Upper lobe of left lung (tissue), 6 donors: ENCODE measurements around the gene HAPLN2. TPM values are rescaled to one million over a fixed set of nuclear protein-coding genes. Genes with fewer than 3 reads are reported as not detected.

ENCODE experiments used
- ATAC-seq, 2 donors: fragments of 200-7000 bp; cut with Tn5 transposase; one replicate each; pipeline ENCODE4 v1.9.1; 2022; ENCODE audit warnings: mild to moderate bottlenecking in 2 of 2, moderate library complexity in 2 of 2; ENCODE audit not compliant: low FRiP score in 2 of 2
- DNase-seq, 2 donors: peaks; one replicate each; pipeline ENCODE4 v3.0.0-alpha.2; 2019 to 2020
- H3K27ac ChIP-seq, 4 donors: fragments of 200-600 bp; sonication (generic); one replicate each; pipeline ENCODE4 v1.5.1; 2016 to 2019
- H3K27me3 ChIP-seq, 4 donors: fragments of 200-600 bp; sonication (generic); one replicate each; pipeline ENCODE4 v1.5.1; 2017 to 2019
- H3K36me3 ChIP-seq, 4 donors: fragments of 200-600 bp; sonication (generic); one replicate each; pipeline ENCODE4 v1.5.1; 2016 to 2019
- H3K4me1 ChIP-seq, 4 donors: fragments of 200-600 bp; sonication (generic); one replicate each; pipeline ENCODE4 v1.5.1; 2018 to 2019
- H3K4me3 ChIP-seq, 4 donors: fragments of 200-600 bp; sonication (generic); one replicate each; pipeline ENCODE4 v1.5.1; 2017 to 2019; ENCODE audit warnings: mild to moderate bottlenecking in 2 of 4, moderate library complexity in 1 of 4
- H3K9me3 ChIP-seq, 4 donors: fragments of 200-600 bp; sonication (generic); one replicate each; pipeline ENCODE4 v1.5.1; 2018 to 2019
- CTCF ChIP-seq, 6 experiments: fragments of 450-650 bp in 4 of 6; fragments of 200-600 bp in 2 of 6; sonication (generic) in 2 of 6; IDR thresholded peaks; one replicate each; pipeline ENCODE4 v1.5.1; 2016 to 2019; ENCODE audit warnings: antibody characterized with exemption in 6 of 6
- EP300 ChIP-seq, 4 donors: sonication (generic); formaldehyde crosslinking; IDR thresholded peaks; one replicate each; pipeline ENCODE4 v1.5.1; 2017; ENCODE audit warnings: antibody characterized with exemption in 4 of 4, control low read depth in 2 of 4
- POLR2A ChIP-seq, 4 donors: fragments of 450-650 bp; IDR thresholded peaks; one replicate each; pipeline ENCODE4 v1.5.1; 2016 to 2017; ENCODE audit warnings: antibody characterized with exemption in 4 of 4, mild to moderate bottlenecking in 2 of 4
- POLR2AphosphoS5 ChIP-seq, 2 donors: sonication (generic); formaldehyde crosslinking; IDR thresholded peaks; one replicate each; pipeline ENCODE4 v1.5.1; 2017; ENCODE audit warnings: antibody characterized with exemption in 2 of 2
- WGBS, 2 donors: methylation state at CpG; one replicate each; pipeline ENCODE4 v1.1.5; 2017 to 2018; 5-methylcytosine and 5-hydroxymethylcytosine counted together
- total RNA-seq, 6 donors: library from RNA; depleted of rRNA in 4 of 6; stranded (reverse); fragments of >200 nt in 4 of 6; gene quantifications; one replicate each; pipeline versions ENCODE4 v1.1.0 to v1.2.1, GENCODE V29; 2016 to 2021
- donor health status: DM: no; HTN: no; CAD: no; lungs with moderate emphysema.
- donor health status: DM: no; HTN: yes; CAD: no; lungs with severe emphysema.

The HAPLN2 gene
- total RNA-seq, 6 donors from 2014 or later = 0.14 to 5.0 (median 0.37) TPM; not detected in 3

GRCh38 chr1:156581661-156582387 is 37.4 kb upstream of the HAPLN2 start:
- peak in 1 of 2 donors; percentile 59 for DNase-seq
- H3K9me3 ChIP-seq = no peaks in the 10 kb centered on the region
- ATAC-seq = no peak
- no peaks in the 10 kb centered on the region for H3K27me3 ChIP-seq
- TF ChIP-seq POLR2A (IDR thresholded peaks at IDR 0.05) (no peak), POLR2AphosphoS5 (IDR thresholded peaks at IDR 0.05) (no peak), EP300 (IDR thresholded peaks at IDR 0.05) (no peak), CTCF (IDR thresholded peaks at IDR 0.05) (no peak)
- H3K36me3 ChIP-seq = no peaks in the 10 kb centered on the region
- H3K4me1 ChIP-seq = no peaks in the 10 kb centered on the region
- WGBS, 2 donors = 74 to 80% methylated on average over 14 to 17 of the region's 21 CpGs
- H3K27ac ChIP-seq = peak overlapping the region in 1 of 4 donors; percentile 16
- peak overlapping the region in 1 of 4 donors; percentile 13 for H3K4me3 ChIP-seq

- H3K9me3 ChIP-seq = no peaks in the 10 kb centered on the region
- WGBS, 2 donors = 65 to 66% methylated on average over 8 of the region's 9 CpGs
- no peaks in the 10 kb centered on the region for H3K36me3 ChIP-seq
- H3K27me3 ChIP-seq = no peaks in the 10 kb centered on the region
- DNase-seq (no peak), ATAC-seq (no peak)
- no peak overlapping the region for H3K27ac ChIP-seq
- no peaks in the 10 kb centered on the region for H3K4me1 ChIP-seq
- TF ChIP-seq CTCF (IDR thresholded peaks at IDR 0.05) (no peak), EP300 (IDR thresholded peaks at IDR 0.05) (no peak), POLR2A (IDR thresholded peaks at IDR 0.05) (no peak), POLR2AphosphoS5 (IDR thresholded peaks at IDR 0.05) (no peak)
- H3K4me3 ChIP-seq = peak overlapping the region in 1 of 4 donors; percentile 13
Observed at GRCh38 chr1:156582388-156583017, 36.7 kb upstream of the HAPLN2 start.

GRCh38 chr1:156583821-156584622 is 35.2 kb upstream of the HAPLN2 start:
- TF ChIP-seq POLR2AphosphoS5 (IDR thresholded peaks at IDR 0.05) = no peak
- TF ChIP-seq CTCF (IDR thresholded peaks at IDR 0.05) = peak; percentile 79 to 97 (median 88)
- WGBS, 2 donors = 54 to 56% methylated on average over 20 of the region's 20 CpGs
- H3K9me3 ChIP-seq = no peaks in the 10 kb centered on the region
- no peaks in the 10 kb centered on the region for H3K4me1 ChIP-seq
- H3K36me3 ChIP-seq = no peaks in the 10 kb centered on the region
- H3K27me3 ChIP-seq = no peaks in the 10 kb centered on the region
- no peak overlapping the region for H3K4me3 ChIP-seq
- peak in 1 of 2 donors; percentile 84 for ATAC-seq
- DNase-seq = peak in 1 of 2 donors; percentile 68
- H3K27ac ChIP-seq = no peak overlapping the region

- peak in 1 of 6 experiments; percentile 6 for TF ChIP-seq CTCF (IDR thresholded peaks at IDR 0.05)
- no peak for TF ChIP-seq POLR2A (IDR thresholded peaks at IDR 0.05)
- Histone ChIP-seq H3K4me3 (no peak overlapping the region), H3K36me3 (no peaks in the 10 kb centered on the region), H3K4me1 (no peaks in the 10 kb centered on the region), H3K9me3 (no peaks in the 10 kb centered on the region), H3K27ac (no peak overlapping the region), H3K27me3 (no peaks in the 10 kb centered on the region)
- DNase-seq (peak in 1 of 2 donors; percentile 44), ATAC-seq (no peak)
- WGBS, 2 donors = 56 to 57% methylated on average over 8 to 11 of the region's 11 CpGs
Observed at GRCh38 chr1:156584813-156585212, 34.4 kb upstream of the HAPLN2 start.
